Measurements from ENCODE around the gene MCF2L. TPM values are rescaled to one million over a fixed set of nuclear protein-coding genes. Genes with fewer than 3 reads are reported as not detected.

MCF2L gene
- total RNA-seq, 2 donors from 2014 or later, result 37.4 to 74.8 TPM

DNA sequence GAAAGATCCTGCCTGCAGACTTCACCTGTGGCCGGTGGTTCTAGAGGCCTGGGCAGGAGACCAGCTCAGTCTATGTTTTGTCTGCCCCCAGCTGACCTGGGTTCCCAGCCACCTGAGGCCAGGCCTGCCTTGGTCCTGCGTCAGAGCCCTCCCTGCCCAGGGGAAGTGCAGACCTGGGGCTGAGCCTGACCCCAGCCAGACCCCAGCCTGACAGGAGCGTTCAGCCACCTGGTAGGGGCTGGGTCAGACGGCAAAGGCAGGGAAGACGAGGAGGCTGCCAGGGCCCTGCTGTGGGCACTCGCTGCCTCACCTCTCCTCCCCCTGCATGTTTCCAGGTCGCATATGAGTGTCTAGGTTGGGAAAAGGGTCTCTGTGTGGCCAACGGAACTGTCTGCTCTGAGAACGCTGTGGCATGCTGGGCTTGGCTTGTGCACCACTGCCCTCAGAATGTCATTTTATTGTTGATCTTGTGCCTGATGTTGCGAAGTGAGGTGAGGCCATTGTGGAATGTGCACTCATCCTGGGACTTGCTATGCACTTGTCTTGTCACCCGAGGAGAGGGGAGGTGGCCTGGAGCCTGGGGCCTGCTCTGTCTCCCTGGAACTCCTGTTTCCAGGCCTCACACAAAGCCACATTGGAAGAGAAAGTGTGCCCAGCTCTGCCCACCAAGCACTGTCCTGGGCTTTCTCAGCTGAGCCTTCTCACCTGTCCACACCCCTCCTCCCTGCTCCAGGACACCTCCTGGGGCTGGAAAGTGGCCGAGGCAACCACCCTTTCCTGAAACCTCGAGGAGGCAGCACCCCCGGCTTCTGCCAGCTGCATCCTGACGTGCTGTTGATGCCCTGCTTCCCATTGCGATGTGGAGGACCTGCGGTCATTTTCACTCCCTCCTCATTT, 15.2 kb upstream of the MCF2L start:
- 86% methylated on average over 16 to 17 of the region's 17 CpGs for WGBS, 2 donors

DNA sequence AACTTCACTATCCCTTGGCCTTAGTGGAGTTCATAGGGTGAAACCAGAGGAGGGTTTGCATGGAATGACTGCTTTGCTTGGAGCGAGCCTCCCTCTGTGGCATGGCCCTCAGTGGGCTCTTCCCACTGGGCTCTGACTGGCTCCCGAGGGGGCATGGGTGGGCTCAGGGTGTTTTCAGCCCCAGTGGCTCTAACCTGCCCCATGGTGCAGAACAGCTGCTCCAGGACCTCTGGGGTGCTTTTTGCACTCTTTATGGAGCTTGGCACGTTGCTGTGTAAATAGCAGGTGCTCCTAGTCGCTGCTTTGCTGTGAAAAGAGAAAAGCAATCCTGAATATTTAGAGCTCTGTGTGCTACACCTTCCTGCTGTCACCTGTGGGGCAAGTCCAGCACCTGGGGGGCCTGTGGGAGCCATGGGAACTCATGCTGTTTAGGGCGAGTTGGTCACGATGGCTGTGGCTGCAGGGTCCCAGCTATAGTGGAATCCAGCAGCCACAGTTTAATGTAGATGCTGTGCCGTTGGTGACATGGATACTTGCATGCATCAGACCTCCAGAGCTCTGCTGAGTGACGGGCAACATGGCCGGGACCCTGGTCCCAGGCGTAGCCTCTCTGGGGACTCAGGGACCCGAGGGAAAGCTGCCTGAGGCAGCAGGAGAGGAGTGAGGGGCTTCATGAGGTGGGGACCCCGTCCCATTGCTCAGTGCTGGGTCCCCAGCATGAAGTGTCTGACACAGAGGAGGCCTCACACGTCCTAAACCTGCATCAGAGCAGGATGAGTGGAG, 14.3 kb upstream of the MCF2L start:
- WGBS, 2 donors, result 79 to 81% methylated on average over 9 to 13 of the region's 13 CpGs
- intact Hi-C loops (cut with DNase I), result loop anchor here (10.0 kb wide), 1 partner anchor 190 kb away; no protein-coding TSS in a partner anchor
- ATAC-seq, result no peak

More for the DNA sequence above, 15.2 kb upstream of the MCF2L start:
- H3K9me3 ChIP-seq, result no peaks in the 10 kb centered on the region
- intact Hi-C loops (cut with DNase I), result loop anchor here (10.0 kb wide), 1 partner anchor 191 kb away; no protein-coding TSS in a partner anchor
- peaks cover 20% of the 10 kb centered on the region for H3K4me1 ChIP-seq
- TF ChIP-seq, protein P1, sequence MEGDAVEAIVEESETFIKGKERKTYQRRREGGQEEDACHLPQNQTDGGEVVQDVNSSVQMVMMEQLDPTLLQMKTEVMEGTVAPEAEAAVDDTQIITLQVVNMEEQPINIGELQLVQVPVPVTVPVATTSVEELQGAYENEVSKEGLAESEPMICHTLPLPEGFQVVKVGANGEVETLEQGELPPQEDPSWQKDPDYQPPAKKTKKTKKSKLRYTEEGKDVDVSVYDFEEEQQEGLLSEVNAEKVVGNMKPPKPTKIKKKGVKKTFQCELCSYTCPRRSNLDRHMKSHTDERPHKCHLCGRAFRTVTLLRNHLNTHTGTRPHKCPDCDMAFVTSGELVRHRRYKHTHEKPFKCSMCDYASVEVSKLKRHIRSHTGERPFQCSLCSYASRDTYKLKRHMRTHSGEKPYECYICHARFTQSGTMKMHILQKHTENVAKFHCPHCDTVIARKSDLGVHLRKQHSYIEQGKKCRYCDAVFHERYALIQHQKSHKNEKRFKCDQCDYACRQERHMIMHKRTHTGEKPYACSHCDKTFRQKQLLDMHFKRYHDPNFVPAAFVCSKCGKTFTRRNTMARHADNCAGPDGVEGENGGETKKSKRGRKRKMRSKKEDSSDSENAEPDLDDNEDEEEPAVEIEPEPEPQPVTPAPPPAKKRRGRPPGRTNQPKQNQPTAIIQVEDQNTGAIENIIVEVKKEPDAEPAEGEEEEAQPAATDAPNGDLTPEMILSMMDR (IDR thresholded peaks at IDR 0.05), result no peak
- TF ChIP-seq POLR2A (IDR thresholded peaks at IDR 0.05), result no peak
- no peak for DNase-seq
- no peaks in the 10 kb centered on the region for H3K27me3 ChIP-seq
- no peak overlapping the region for H3K4me3 ChIP-seq
- ATAC-seq, result no peak
- no peaks in the 10 kb centered on the region for H3K36me3 ChIP-seq (replicated peaks in 1 of 2; ENCODE audit: insufficient read depth in 1 of 2, low read depth in 2 of 2)
- no peak overlapping the region for H3K27ac ChIP-seq

DNA sequence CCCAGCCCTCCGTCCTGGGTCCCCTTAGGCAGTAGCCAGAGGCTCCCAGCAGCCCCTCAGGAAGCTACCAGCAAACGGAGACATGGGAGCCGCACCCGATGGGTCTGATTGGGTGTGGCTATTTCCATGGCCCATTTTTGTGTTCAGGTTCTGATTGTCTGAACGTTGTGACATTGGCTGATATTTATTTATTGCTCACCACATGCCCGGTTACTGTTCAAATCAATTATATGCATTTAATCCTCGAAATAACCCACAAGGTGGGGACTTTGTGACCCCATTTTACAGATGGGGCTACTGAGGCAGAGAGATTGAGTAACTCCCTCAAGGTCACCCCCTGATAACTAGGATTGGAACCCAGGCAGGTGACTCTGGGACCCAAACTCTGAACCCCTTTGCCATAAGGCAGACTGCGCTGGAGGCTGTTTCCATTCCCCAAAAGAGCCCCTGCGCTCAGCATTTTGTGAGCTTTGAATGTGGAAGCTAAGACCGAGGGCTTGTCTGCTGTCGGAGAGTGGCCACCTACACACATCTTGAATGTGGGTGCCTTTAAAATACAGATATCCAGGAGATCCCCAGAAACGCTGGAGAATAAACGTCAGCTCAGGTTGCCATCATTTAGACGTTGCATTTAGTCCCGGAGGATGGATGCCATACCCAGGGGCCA, 13.6 kb upstream of the MCF2L start:
- DNase-seq, result no peak
- intact Hi-C loops (cut with DNase I), result loop anchor here (10.0 kb wide), 1 partner anchor 189 kb away; no protein-coding TSS in a partner anchor
- 86 to 88% methylated on average over 14 to 15 of the region's 15 CpGs for WGBS, 2 donors
- no peak overlapping the region for H3K27ac ChIP-seq
- no peak overlapping the region for H3K4me3 ChIP-seq
- H3K36me3 ChIP-seq (replicated peaks in 1 of 2; ENCODE audit: insufficient read depth in 1 of 2, low read depth in 2 of 2), result no peaks in the 10 kb centered on the region
- peaks cover 20% of the 10 kb centered on the region for H3K4me1 ChIP-seq
- H3K9me3 ChIP-seq, result no peaks in the 10 kb centered on the region
- no peaks in the 10 kb centered on the region for H3K27me3 ChIP-seq
- TF ChIP-seq, protein P1 (IDR thresholded peaks at IDR 0.05), result no peak
- no peak for TF ChIP-seq POLR2A (IDR thresholded peaks at IDR 0.05)
- no peak for ATAC-seq

More for the DNA sequence above, 14.3 kb upstream of the MCF2L start:
- H3K4me3 ChIP-seq, result no peak overlapping the region
- no peak for DNase-seq
- TF ChIP-seq, protein P1 (IDR thresholded peaks at IDR 0.05), result no peak
- TF ChIP-seq POLR2A (IDR thresholded peaks at IDR 0.05), result no peak
- H3K36me3 ChIP-seq (replicated peaks in 1 of 2; ENCODE audit: insufficient read depth in 1 of 2, low read depth in 2 of 2), result no peaks in the 10 kb centered on the region
- H3K4me1 ChIP-seq, result peaks cover 20% of the 10 kb centered on the region
- no peak overlapping the region for H3K27ac ChIP-seq
- H3K9me3 ChIP-seq, result no peaks in the 10 kb centered on the region
- no peaks in the 10 kb centered on the region for H3K27me3 ChIP-seq

DNA sequence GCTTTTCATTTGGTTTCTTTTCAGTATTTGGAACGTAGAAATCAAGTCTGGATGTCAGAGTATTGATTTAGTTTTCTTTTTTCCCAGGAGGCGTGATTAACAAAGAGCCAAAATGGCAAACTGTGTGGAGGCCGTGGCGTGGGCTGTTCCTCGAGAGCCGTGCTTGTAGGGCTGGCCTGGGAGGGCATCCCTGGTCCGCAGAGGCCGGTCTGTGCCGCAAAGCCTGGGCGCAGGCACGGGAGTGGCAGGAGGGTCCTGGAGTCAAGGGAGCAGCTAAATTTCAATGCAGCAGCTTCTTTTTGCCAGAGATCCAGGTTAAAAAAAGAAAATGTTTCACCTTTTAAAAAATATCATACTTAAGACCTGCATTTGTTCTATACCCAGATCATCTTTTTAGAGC, 13.1 kb upstream of the MCF2L start:
- H3K27ac ChIP-seq, result no peak overlapping the region
- peaks cover 20% of the 10 kb centered on the region for H3K4me1 ChIP-seq
- no peak overlapping the region for H3K4me3 ChIP-seq
- DNase-seq, result no peak
- intact Hi-C loops (cut with DNase I), result loop anchor here (10.0 kb wide), 1 partner anchor 189 kb away; no protein-coding TSS in a partner anchor
- H3K9me3 ChIP-seq, result no peaks in the 10 kb centered on the region
- 80 to 84% methylated on average over 11 of the region's 11 CpGs for WGBS, 2 donors
- no peaks in the 10 kb centered on the region for H3K27me3 ChIP-seq
- ATAC-seq, result no peak
- no peaks in the 10 kb centered on the region for H3K36me3 ChIP-seq (replicated peaks in 1 of 2; ENCODE audit: insufficient read depth in 1 of 2, low read depth in 2 of 2)
- no peak for TF ChIP-seq POLR2A (IDR thresholded peaks at IDR 0.05)
- TF ChIP-seq, protein P1 (IDR thresholded peaks at IDR 0.05), result no peak

Data from body of pancreas (tissue), 4 donors.